HG03159 (cell line): ENCODE data around the gene TLL2.

ENCODE experiments used
- ATAC-seq: cut with Tn5 transposase; IDR thresholded peaks from one replicate; pipeline ENCODE4 v1.9.1; 2021; ENCODE audit warnings: mild to moderate bottlenecking, moderate library complexity; ENCODE audit not compliant: unreplicated experiment

Gene TLL2

DNA sequence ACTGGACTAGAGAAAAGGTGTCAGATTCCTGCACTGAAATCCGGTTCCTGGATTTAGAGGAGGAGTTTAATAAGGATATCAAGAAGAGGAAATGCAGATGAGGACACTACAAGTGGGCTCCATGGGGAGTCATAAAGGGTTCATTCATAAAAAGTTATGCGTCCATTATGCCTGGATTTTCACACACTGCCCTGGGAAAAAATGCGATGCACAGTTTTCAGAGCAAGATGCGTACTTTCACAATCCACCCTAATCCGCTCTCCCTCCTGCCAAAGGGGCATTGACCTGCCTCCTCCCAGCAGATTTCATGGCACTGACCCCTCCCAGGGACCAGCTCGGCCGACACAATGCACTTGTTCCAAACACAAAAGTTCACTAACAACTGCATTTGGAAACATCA is 112.7 kb downstream of the TLL2 start:
- ATAC-seq = no peak

DNA sequence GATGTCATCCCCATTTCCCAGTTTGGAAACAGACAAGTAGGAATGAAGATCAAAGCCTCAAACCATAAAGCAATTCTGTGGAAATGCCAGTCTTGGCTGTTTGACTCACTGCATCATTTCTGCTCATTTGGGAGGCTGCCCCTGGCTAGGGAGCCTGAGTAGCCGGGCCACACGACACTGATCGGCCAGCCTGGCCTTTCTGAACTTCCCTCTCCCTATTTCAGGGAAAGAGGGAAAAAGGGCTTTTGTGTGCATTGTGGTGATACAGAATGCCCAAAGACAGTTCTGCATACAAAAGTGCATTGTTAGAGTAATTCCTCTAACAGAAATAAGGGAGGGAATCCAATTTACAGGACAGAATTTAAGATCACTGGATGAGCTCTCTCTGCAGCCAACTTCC is 113.3 kb downstream of the TLL2 start:
- ATAC-seq = no peak

DNA sequence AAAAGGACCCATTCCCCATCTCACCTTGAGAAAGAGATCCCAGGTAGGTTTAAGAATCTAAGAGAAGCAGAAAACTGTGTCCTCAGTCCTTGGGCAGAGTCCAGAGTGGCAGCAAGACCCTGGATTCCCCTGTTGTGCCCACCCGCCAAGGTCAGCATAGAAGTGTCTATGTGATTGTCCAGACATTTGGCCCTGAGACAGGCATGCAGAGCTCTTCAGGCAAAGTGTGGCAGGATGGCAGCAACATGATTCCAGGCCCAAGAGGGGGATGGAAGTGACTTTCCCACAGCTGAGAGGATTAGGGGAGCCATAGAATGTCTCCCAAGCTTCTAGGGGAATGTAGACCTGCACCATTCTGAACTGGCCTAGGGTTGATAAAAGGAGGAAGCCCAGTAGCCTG is 115.8 kb downstream of the TLL2 start:
- ATAC-seq = no peak

DNA sequence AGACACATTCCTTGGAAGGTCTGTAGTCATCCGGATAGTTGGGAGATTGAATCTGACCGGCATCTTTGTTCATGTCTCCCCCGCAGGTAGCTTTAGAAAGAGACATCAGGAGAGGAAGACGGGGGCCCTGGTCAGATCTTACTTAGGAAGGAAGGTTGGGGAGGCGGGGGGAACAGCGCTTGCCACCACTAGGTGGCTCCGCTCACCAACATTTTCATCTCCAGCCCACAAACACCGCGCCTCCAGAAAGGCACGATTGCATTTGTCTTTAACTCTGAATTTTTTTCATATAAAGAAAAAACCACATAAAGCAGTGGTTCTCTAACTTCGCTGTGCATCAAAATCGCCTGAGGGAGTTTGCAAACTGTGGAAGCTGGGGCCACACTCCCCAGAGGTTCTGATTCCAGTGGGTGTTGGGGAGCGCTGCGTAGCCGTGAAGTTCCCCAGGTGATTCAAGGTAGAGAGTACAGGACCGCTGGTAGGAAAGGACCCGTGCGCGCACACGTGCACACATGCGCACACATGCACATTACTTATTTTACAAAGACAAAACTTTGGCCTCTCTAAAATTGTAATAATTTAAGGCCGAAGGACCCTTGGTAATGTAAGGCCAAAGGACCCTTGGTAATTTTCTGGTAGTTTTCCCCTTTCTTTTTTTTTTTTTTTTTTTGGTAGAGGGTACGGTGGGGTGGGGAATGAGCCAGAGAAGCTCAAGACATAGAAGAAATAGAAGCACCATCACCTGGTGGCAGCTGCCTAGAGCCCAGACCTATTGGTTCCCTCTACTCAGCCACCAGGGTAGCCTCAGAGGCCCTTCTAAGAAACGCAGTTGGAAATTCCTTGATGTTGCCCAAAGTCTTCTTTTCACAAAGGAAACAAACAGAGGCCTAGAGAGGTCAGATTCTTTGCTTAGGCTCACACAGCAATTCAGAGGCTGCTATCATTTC is 117.5 kb downstream of the TLL2 start:
- ATAC-seq = no peak

DNA sequence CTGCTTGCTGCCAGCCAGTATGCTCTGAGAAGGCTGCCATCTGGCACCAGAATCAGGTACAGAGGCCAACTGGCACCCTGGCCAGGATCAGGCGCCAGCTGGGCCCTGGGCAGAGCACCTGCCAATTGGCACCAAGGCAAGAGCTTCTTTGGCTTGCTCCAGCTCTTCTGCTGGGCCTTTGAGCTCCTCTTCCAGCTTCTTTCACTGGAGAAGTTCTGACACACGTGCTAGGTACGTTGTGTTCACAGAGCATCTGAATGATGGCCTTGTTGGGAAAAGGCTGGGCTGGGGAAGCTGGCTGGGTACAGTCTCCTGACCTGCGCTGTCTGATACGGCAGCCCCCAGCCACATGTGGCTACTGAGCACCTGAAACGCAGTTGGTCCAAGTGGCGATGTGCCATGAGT is 123.3 kb downstream of the TLL2 start:
- no peak for ATAC-seq

DNA sequence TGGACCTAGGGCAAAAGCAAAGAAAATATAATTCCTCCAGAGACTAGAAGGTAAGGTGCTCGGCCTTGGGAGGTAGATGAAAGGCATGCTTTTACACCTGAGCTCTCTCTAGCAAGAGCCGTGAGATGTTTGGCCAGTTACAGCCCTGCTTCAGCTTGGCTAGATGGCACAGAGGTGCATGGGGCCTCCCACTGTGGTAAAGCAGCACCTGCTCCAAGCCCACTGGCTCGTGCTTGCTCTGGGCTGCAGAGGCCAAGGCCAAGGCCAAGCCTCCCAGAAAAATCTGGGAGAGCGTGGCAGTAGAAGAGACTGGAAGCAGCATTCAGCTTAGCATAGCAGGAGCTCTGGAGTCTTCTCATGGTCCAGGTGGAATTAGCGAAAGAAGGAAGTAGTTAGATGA is 123.9 kb downstream of the TLL2 start:
- no peak for ATAC-seq

DNA sequence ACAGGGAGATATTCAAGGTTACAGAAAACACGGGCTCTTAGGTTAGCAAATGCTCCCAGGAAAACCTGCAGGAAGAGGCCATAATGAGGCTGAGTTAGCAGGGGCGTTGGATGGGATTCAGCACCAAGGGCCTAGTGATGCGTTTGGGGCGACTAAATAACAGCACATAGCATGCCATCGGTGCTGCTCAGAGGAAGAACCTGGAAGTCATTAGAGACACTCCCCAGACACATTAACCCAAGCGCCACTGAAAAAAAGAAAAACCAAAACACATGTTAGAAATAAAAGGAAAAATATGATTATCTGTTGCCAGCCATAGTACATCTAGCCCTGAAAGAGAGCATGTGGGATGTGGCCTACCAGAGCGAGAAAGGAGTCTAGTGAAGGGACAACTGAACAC is 126.1 kb downstream of the TLL2 start:
- ATAC-seq = no peak

DNA sequence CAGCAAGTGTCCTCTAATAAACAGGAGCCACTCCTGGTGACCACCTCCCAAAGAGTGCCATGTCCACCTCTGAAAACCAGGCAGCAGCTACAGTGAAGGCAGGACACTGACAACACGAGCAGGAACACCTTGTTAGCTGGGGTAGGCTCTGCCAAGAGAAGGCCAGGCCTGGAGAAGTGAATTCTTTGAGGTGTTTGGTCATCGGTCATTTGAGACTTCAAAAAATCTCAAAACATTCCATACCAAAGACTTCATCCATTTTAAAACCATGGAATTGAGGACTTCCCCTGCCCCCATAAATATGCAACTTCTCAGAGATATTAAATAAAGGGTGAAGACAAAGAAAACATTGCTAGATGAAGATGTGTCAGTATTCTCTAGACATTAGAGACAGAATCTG is 126.6 kb downstream of the TLL2 start:
- ATAC-seq = no peak

DNA sequence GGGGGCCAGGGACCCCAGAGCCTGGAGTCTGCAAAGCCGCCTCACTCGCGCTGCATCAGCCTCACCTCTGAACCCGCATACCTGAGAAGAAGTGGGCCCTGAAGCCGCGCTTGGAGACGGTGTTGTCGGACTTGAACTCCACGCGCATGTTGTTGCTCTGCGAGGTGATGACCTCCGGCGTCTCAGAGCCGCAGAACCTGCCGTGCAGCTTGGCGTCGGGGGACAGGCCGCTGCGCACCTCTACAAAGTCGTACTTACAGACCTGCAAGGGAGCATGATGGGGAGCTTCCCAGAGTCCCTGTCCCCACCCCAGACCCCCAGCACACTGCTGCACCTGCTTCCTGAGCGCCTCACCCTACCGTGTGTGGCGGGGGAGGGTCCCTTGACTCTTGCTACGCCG is 129.2 kb downstream of the TLL2 start:
- ATAC-seq = no peak

DNA sequence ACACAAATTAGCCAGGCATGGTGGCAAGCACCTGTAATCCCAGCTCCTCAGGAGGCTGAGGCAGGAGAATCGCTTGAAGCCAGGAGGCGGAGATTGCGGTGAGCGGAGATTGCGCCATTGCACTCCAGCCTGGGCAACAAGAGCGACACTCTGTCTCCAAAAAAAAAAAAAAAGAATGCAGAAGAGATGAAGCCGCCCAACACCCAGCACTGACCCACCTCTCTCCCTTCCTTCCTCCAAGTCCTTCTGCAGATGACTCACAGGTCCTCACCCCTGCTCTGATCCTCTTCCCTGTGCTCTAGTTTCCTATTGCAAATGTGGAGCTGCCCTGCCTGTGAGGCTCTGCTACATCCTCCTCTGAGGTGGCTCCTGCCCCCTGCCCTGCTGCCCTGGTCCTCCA is 132.9 kb downstream of the TLL2 start:
- no peak for ATAC-seq

DNA sequence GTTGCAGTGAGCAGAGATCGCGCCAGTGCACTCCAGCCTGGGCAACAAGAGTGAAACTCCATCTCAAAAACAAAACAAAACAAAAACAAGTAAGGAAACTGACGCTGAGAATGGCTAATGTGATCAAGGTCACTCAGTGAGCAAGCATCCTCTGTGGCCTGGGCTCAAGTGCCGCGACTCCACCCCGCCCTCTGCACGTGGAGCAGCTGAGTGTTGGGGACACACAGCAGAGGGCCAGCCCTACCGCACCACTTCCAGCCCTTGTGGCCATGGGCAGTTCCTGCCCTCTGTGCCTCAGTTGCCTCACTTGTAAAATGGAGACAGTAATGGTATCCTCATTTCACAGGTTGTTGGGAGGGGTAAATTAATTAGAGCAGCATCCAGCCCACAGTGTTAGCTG is 134.0 kb downstream of the TLL2 start:
- no peak for ATAC-seq

DNA sequence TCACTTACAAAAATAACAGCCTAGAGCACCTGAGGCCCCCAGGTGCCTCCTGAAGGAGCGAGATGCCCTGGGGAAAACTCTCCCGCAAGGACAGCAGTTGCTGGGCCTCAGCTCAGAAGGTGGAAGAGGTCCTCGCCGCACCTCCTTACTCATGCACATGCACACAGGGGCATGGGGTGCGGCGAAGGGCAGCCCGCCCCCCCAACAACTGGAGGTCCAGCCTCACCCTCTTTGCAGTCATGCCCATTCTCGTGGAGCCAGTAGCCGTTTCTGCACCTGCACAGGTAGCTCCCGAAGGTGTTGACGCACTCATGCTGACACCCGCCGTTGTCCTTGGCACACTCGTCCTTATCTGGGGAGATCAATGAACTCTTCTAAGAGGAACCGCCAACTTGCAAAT is 135.0 kb downstream of the TLL2 start:
- no peak for ATAC-seq

DNA sequence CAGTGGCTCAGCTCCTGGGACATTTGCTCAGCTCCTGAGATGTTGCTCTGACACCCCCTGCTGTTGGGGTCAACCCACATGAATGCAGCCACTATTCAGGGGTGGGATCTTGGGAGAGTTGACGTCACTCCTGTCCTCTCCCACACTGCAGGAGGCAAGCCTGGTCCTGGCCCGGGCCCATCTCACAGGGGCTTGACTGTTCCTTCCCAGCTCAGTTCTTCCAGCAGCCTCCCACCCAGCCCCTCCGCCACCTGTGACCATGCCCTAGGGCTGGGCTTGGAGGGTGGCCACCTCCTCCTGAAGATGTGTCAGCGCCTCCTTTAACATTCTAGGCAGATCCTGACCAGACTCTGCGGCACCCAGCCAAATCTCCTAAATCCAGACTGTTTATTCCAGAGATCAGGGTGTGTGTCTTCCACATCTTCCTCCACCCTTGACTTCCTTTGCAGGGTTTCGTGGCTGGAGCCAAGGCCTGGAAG is 135.9 kb downstream of the TLL2 start:
- ATAC-seq = no peak

DNA sequence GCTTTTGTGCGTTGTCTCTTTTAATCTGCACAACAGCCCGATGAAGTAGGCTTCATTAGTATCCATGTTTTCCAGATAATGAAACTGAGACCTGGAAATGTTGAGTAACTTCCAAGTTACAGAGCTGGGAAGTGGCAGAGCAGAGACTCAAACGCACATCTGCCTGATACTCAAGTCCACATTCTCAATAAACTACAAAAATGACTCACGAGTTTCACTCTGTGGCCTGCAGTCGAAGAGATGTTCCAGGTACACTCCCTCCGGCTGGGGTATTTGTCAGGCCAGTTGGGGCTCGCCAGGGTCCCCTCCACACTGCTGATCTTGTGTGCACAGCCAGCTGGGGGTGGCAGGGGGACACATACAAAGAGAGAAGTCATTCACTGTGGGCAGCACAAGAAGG is 137.2 kb downstream of the TLL2 start:
- ATAC-seq = no peak

DNA sequence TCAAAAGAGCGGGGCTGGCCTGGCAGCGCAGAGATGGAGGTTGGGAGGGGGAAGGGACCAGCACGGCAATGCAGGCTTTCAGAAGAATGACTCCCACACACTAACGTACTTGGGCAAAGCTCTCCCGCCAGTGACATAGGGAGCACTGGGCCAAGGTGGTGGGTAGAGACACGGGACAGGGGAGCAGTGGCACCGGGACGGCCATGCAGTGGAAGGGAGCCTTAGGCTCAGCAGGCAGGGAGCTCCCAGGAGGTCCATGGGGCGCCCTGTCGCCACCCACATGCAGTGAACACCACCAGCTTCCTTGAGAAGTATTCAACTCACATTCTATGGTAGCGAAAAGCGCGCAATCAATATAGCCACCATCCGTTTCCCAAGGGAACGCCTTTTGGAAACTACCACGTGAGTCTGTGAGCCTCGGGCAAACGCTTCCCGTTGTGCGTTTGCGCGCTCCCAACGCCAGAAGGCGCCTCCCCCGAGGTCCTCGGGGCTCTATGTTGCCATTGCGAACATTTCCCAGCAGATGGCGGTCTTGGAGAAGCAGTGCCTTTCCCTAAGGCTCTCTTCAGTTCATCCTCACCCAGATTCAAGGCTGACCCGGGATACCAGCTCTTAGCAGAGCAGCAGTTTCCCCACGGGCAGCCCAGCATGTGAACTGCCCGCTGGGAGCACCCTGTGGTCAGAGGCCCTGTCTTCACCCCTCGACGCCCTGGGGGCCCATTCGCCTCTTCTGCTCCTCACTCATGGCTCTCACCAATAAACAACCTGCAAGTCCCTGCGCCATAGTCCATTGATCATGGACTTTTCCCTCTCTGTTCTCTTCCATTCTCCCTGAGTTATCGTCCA is 138.5 kb downstream of the TLL2 start:
- peak; percentile 75 for ATAC-seq

DNA sequence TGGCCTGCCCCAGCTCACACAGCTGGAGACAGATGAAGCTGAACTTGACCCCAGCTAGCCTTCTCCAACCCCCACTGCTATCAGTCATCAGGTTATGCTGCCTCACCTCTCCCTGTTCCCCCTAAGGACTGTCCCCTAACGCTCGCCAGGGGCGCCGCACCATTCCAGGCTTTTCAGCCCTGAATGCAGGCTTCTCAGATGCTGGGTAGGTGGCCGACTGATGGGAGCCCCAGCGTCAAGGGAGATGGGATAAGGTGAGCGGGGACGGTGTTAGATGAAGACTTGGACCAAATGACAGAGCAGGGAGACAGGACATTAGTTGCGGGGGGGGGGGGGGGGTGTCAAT is 139.1 kb downstream of the TLL2 start:
- ATAC-seq = no peak

DNA sequence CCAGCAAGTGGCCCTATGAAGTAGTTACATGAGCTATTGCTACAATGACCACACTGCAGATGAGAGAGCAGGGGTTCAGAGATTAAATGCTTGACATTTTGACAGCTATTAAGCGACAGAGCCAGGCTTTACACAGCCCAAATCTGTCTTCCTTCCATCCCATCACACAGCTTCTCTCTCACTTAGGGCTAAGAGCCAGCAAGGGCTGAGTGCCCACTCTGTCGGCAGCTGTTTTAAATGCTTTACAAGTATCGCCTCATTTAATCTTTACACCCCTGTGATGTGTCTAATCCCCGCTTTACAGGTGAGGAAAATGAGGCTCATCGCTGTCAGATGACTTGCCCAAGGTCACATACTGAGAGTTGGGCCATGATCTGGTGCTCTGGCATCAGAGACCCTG is 139.7 kb downstream of the TLL2 start:
- ATAC-seq = no peak

DNA sequence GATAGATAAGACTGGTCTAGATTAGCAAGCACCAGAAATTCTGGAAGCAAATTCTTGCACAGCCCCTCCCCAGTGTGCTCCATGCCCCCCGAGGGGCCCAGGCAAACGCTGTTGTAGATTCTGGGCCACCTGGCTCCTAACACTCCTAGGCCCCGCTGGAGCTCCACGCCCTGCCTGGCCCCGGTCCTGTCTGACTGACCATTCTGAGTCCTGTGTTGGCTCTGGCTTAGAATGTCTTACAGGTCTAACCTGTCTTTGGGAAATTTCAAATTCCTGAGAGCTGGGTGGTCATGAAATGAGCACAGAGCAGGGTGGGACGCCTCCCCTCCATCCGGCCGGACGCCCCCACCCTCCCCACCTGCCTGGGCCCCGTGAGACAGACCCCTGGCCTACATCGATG is 142.4 kb downstream of the TLL2 start:
- ATAC-seq = no peak

DNA sequence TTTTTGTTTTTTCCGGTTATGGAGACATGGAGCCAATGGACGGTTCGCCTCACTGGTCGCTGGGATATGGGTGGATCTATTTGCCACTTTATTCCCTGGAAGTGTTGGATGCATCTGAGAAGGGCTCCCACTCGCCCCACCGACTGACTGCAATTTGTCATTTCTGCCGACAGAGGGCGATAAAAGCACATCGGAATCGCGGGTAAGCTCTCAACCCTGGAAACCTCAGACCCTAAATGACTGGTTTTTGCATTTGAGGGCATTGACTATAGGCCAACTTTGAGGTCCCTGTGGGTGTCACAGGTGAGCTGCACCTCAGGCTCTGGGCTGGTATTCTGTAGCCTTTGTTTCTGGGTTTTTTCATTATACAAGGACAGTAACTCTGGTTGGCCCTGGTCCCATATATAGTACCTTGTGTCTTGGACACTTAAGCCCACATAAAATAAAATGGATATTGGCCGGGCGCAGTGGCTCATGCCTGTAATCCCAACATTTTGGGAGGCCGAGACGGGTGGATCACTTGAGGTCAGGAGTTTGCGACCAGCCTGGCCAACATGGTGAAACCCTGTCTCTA is 143.1 kb downstream of the TLL2 start:
- ATAC-seq = no peak

DNA sequence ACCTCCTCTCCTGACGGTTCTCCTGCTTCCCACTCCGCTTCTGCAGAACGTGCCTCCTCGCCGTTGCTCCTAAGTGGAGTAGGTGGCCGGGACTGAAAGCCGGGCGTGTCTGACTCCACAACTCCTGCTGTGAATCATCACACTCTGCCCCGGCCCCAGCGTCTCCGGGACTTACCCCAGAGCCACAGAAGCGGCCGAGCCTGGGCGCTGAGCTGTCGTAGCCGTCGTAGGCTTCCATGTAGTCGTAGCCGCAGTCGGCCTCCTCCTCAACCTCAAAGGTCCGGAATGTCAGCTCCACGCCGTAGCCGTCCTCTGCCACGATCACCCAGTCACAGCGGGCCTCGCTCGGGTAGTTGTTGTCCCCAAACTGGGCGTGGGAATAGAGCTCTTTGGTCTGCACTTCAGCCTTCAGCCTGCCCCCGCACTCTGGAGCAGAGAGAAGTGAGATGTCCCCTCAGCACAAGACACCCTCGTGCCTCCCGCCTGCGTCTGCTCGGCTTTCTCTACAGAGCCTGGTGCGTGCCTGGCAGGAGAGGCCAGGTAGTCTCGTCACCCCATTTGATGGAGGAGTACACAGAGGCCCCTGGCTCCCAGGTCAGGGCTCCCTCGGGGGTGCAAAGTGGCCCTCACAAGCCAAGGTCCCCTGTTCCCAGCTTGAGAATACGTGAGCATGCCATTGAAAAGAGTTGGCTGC is 143.7 kb downstream of the TLL2 start:
- no peak for ATAC-seq

DNA sequence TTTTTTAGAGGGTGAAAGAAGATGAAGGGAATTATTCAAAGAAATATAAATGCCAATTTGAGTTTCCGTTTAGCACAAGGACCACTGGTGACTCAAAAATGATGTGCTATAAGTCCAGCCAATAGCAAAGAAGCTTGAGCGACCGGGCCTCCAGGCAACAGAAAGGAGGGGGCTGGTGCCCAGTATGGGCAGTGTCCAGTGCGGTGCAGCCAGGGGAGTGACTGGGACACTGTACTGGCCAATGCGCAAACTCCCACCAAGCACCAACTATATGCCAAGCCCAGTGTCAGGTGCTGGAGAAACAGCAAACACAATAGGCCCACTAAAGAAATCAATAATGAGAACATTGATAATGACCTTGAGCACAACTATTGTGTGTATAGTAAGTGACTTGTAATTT is 144.8 kb downstream of the TLL2 start:
- no peak for ATAC-seq
